ENCODE data around the gene CNFN. TPM values are rescaled to one million over a fixed set of nuclear protein-coding genes. Genes with fewer than 3 reads are reported as not detected.

The CNFN gene
- total and polyA plus RNA-seq, 2 experiments from 2014 or later, result 6.7 to 54.5 TPM

GRCh38 chr19:42366673-42367072 is 23.4 kb downstream of the CNFN start:
- no peak for TF ChIP-seq ETS1 (IDR thresholded peaks at IDR 0.05)
- peaks cover 28% of the 10 kb centered on the region for H3K4me1 ChIP-seq (ENCODE audit: insufficient read depth)

GRCh38 chr19:42363614-42364346 is 26.3 kb downstream of the CNFN start:
- Histone ChIP-seq H2AFZ (no peak overlapping the region), H3K27ac (ENCODE audit: low read depth) (no peak overlapping the region), H3K79me2 (replicated peaks; ENCODE audit: insufficient read depth) (no peaks in the 10 kb centered on the region), H3K4me1 (ENCODE audit: insufficient read depth) (peaks cover 10% of the 10 kb centered on the region; the same call in 1 of the 2 replicates), H3F3A (replicated peaks; ENCODE audit: low read depth) (no peaks in the 10 kb centered on the region), H3K27me3 (ENCODE audit: insufficient read depth) (no peaks in the 10 kb centered on the region), H4K20me1 (replicated peaks; ENCODE audit: insufficient read depth) (no peaks in the 10 kb centered on the region), H3K9me2 (ENCODE audit: insufficient read depth) (no peaks in the 10 kb centered on the region), H3K36me3 (ENCODE audit: insufficient read depth) (no peaks in the 10 kb centered on the region; the same call in 1 of the 2 replicates), H3K4me2 (no peak overlapping the region), H3K4me3 (no peak overlapping the region)
- peaks cover 33% of the 10 kb centered on the region for H3K4me1 Mint-ChIP-seq
- no peak for DNase-seq (ENCODE audit: low spot score)
- no peak overlapping the region for H3K4me3 Mint-ChIP-seq
- peaks cover 51% of the 10 kb centered on the region for H3K36me3 Mint-ChIP-seq (ENCODE audit: low read depth)
- H3K9me3 Mint-ChIP-seq, result peaks cover 18% of the 10 kb centered on the region
- no peak overlapping the region for H3K27ac Mint-ChIP-seq
- peaks cover 17% of the 10 kb centered on the region for H3K27me3 Mint-ChIP-seq (ENCODE audit: insufficient read depth, low read depth, poor library complexity)
- ATAC-seq, result no peak
- TF ChIP-seq, protein P1, sequence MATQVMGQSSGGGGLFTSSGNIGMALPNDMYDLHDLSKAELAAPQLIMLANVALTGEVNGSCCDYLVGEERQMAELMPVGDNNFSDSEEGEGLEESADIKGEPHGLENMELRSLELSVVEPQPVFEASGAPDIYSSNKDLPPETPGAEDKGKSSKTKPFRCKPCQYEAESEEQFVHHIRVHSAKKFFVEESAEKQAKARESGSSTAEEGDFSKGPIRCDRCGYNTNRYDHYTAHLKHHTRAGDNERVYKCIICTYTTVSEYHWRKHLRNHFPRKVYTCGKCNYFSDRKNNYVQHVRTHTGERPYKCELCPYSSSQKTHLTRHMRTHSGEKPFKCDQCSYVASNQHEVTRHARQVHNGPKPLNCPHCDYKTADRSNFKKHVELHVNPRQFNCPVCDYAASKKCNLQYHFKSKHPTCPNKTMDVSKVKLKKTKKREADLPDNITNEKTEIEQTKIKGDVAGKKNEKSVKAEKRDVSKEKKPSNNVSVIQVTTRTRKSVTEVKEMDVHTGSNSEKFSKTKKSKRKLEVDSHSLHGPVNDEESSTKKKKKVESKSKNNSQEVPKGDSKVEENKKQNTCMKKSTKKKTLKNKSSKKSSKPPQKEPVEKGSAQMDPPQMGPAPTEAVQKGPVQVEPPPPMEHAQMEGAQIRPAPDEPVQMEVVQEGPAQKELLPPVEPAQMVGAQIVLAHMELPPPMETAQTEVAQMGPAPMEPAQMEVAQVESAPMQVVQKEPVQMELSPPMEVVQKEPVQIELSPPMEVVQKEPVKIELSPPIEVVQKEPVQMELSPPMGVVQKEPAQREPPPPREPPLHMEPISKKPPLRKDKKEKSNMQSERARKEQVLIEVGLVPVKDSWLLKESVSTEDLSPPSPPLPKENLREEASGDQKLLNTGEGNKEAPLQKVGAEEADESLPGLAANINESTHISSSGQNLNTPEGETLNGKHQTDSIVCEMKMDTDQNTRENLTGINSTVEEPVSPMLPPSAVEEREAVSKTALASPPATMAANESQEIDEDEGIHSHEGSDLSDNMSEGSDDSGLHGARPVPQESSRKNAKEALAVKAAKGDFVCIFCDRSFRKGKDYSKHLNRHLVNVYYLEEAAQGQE (IDR thresholded peaks at IDR 0.05; ENCODE audit: unreplicated experiment), result no peak
- TF ChIP-seq STAT1 (IDR thresholded peaks at IDR 0.05; ENCODE audit: unreplicated experiment) (no peak), ETS1 (IDR thresholded peaks at IDR 0.05) (no peak), ZNF331 (CRISPR knock-in tag; IDR thresholded peaks at IDR 0.05; ENCODE audit: low read depth) (no peak), JUNB (IDR thresholded peaks at IDR 0.05; ENCODE audit: unreplicated experiment) (no peak), EZH2phosphoT487 (IDR thresholded peaks at IDR 0.05; ENCODE audit: unreplicated experiment) (no peak), CREB1 (CRISPR knock-in tag; IDR thresholded peaks at IDR 0.05; ENCODE audit: low read depth) (no peak)
- TF ChIP-seq, protein P2, sequence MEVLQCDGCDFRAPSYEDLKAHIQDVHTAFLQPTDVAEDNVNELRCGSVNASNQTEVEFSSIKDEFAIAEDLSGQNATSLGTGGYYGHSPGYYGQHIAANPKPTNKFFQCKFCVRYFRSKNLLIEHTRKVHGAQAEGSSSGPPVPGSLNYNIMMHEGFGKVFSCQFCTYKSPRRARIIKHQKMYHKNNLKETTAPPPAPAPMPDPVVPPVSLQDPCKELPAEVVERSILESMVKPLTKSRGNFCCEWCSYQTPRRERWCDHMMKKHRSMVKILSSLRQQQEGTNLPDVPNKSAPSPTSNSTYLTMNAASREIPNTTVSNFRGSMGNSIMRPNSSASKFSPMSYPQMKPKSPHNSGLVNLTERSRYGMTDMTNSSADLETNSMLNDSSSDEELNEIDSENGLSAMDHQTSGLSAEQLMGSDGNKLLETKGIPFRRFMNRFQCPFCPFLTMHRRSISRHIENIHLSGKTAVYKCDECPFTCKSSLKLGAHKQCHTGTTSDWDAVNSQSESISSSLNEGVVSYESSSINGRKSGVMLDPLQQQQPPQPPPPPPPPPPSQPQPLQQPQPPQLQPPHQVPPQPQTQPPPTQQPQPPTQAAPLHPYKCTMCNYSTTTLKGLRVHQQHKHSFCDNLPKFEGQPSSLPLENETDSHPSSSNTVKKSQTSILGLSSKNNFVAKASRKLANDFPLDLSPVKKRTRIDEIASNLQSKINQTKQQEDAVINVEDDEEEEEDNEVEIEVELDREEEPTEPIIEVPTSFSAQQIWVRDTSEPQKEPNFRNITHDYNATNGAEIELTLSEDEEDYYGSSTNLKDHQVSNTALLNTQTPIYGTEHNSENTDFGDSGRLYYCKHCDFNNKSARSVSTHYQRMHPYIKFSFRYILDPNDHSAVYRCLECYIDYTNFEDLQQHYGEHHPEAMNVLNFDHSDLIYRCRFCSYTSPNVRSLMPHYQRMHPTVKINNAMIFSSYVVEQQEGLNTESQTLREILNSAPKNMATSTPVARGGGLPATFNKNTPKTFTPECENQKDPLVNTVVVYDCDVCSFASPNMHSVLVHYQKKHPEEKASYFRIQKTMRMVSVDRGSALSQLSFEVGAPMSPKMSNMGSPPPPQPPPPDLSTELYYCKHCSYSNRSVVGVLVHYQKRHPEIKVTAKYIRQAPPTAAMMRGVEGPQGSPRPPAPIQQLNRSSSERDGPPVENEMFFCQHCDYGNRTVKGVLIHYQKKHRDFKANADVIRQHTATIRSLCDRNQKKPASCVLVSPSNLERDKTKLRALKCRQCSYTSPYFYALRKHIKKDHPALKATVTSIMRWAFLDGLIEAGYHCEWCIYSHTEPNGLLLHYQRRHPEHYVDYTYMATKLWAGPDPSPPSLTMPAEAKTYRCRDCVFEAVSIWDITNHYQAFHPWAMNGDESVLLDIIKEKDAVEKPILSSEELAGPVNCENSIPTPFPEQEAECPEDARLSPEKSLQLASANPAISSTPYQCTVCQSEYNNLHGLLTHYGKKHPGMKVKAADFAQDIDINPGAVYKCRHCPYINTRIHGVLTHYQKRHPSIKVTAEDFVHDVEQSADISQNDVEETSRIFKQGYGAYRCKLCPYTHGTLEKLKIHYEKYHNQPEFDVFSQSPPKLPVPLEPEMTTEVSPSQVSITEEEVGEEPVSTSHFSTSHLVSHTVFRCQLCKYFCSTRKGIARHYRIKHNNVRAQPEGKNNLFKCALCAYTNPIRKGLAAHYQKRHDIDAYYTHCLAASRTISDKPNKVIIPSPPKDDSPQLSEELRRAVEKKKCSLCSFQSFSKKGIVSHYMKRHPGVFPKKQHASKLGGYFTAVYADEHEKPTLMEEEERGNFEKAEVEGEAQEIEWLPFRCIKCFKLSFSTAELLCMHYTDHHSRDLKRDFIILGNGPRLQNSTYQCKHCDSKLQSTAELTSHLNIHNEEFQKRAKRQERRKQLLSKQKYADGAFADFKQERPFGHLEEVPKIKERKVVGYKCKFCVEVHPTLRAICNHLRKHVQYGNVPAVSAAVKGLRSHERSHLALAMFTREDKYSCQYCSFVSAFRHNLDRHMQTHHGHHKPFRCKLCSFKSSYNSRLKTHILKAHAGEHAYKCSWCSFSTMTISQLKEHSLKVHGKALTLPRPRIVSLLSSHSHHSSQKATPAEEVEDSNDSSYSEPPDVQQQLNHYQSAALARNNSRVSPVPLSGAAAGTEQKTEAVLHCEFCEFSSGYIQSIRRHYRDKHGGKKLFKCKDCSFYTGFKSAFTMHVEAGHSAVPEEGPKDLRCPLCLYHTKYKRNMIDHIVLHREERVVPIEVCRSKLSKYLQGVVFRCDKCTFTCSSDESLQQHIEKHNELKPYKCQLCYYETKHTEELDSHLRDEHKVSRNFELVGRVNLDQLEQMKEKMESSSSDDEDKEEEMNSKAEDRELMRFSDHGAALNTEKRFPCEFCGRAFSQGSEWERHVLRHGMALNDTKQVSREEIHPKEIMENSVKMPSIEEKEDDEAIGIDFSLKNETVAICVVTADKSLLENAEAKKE (CRISPR knock-in tag; IDR thresholded peaks at IDR 0.05), result no peak

More at GRCh38 chr19:42366673-42367072, 23.4 kb downstream of the CNFN start:
- Mint-ChIP-seq H3K9me3 (peaks cover 20% of the 10 kb centered on the region), H3K27ac (no peak overlapping the region), H3K36me3 (ENCODE audit: low read depth) (peaks cover 50% of the 10 kb centered on the region), H3K4me3 (no peak overlapping the region), H3K27me3 (ENCODE audit: insufficient read depth, low read depth, poor library complexity) (peaks cover 16% of the 10 kb centered on the region), H3K4me1 (peaks cover 49% of the 10 kb centered on the region)
- ATAC-seq, result no peak
- DNase-seq (ENCODE audit: low spot score), result no peak
- Histone ChIP-seq H3F3A (replicated peaks; ENCODE audit: low read depth) (0 out of 2 replicates have a peak, but pooled peaks cover 10% of the 10 kb centered on the region), H2AFZ (no peak overlapping the region), H3K27me3 (ENCODE audit: insufficient read depth) (no peaks in the 10 kb centered on the region), H4K20me1 (replicated peaks; ENCODE audit: insufficient read depth) (no peaks in the 10 kb centered on the region), H3K4me3 (no peak overlapping the region), H3K27ac (ENCODE audit: low read depth) (no peak overlapping the region), H3K9me2 (ENCODE audit: insufficient read depth) (no peaks in the 10 kb centered on the region), H3K4me2 (no peak overlapping the region), H3K79me2 (replicated peaks; ENCODE audit: insufficient read depth) (no peaks in the 10 kb centered on the region), H3K36me3 (ENCODE audit: insufficient read depth) (no peaks in the 10 kb centered on the region; the same call in 1 of the 2 replicates)
